Measurements from ENCODE around the gene OCA2.

DNA sequence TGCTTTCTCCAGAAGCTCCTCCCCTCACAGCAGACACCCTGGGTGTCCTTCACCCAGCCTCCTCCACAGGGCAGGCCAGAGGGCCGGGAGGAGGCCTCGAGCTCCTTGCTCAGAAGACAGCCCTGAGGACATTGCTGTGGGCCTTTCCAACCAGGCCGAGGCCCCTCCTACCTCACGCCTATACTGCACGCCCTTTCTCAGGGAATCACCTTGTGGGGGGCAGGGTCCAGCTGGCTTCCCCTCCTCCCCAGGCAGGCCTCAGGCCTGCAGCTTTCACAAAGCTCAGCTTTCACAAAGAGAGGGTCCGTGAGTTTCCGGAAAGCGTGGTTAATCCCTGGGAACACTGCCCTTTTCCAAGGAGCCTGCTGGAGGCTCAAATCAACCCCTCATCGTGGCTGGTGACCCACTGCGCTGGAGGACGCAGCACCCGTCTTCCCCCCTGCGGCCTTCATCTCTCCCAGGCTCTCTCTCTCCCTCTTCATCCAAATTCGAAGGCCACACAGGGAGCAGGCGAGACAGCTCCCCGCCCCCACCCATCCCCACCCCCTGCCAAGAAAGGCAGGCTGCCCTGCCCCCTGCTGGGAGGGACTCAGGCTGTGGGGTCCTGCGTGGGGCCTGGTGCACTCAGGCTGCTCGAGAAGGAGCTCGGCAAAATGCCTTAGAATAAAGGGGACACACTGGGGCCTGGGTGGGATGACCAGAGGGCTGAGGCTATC lies 79.4 kb downstream of the OCA2 start:
- TF ChIP-seq RAD21 (conservative IDR thresholded peaks at IDR 0.05) (no peak), TAF1 (IDR thresholded peaks at IDR 0.05; ENCODE audit: low read depth) (no peak), EZH2 (IDR thresholded peaks at IDR 0.05; ENCODE audit: borderline replicate concordance, insufficient read depth, low read length, poor library complexity, severe bottlenecking) (no peak), EP300 (conservative IDR thresholded peaks at IDR 0.05; ENCODE audit: poor library complexity, severe bottlenecking) (no peak), POLR2AphosphoS5 (IDR thresholded peaks at IDR 0.05) (no peak), SMC3 (conservative IDR thresholded peaks at IDR 0.05; ENCODE audit: poor library complexity) (no peak)
- TF ChIP-seq, protein P1, sequence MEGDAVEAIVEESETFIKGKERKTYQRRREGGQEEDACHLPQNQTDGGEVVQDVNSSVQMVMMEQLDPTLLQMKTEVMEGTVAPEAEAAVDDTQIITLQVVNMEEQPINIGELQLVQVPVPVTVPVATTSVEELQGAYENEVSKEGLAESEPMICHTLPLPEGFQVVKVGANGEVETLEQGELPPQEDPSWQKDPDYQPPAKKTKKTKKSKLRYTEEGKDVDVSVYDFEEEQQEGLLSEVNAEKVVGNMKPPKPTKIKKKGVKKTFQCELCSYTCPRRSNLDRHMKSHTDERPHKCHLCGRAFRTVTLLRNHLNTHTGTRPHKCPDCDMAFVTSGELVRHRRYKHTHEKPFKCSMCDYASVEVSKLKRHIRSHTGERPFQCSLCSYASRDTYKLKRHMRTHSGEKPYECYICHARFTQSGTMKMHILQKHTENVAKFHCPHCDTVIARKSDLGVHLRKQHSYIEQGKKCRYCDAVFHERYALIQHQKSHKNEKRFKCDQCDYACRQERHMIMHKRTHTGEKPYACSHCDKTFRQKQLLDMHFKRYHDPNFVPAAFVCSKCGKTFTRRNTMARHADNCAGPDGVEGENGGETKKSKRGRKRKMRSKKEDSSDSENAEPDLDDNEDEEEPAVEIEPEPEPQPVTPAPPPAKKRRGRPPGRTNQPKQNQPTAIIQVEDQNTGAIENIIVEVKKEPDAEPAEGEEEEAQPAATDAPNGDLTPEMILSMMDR (IDR thresholded peaks at IDR 0.05; ENCODE audit: poor library complexity, severe bottlenecking): no peak
- TF ChIP-seq, protein P2, sequence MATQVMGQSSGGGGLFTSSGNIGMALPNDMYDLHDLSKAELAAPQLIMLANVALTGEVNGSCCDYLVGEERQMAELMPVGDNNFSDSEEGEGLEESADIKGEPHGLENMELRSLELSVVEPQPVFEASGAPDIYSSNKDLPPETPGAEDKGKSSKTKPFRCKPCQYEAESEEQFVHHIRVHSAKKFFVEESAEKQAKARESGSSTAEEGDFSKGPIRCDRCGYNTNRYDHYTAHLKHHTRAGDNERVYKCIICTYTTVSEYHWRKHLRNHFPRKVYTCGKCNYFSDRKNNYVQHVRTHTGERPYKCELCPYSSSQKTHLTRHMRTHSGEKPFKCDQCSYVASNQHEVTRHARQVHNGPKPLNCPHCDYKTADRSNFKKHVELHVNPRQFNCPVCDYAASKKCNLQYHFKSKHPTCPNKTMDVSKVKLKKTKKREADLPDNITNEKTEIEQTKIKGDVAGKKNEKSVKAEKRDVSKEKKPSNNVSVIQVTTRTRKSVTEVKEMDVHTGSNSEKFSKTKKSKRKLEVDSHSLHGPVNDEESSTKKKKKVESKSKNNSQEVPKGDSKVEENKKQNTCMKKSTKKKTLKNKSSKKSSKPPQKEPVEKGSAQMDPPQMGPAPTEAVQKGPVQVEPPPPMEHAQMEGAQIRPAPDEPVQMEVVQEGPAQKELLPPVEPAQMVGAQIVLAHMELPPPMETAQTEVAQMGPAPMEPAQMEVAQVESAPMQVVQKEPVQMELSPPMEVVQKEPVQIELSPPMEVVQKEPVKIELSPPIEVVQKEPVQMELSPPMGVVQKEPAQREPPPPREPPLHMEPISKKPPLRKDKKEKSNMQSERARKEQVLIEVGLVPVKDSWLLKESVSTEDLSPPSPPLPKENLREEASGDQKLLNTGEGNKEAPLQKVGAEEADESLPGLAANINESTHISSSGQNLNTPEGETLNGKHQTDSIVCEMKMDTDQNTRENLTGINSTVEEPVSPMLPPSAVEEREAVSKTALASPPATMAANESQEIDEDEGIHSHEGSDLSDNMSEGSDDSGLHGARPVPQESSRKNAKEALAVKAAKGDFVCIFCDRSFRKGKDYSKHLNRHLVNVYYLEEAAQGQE (IDR thresholded peaks at IDR 0.05; ENCODE audit: borderline replicate concordance): no peak

Measured in neural cell (in vitro differentiated cells).